Stimulated activated CD4-positive, alpha-beta T cell treated with anti-CD3 and anti-CD28 coated beads, TNF-alpha, amount 100 ng/mL, for 4 hours (primary cell): ENCODE results near the gene STAT3.
"Not testable (repeated sequence)": the region's sequence is repeated elsewhere in the genome, so short reads cannot be mapped to it uniquely, and the experiment has no call there.

ENCODE experiments used
- DNase-seq, 3 experiments: peaks; one replicate each; pipeline ENCODE4 v3.0.0-alpha.2; 2020; ENCODE audit warnings: low read depth in 3 of 3

STAT3 gene

DNA sequence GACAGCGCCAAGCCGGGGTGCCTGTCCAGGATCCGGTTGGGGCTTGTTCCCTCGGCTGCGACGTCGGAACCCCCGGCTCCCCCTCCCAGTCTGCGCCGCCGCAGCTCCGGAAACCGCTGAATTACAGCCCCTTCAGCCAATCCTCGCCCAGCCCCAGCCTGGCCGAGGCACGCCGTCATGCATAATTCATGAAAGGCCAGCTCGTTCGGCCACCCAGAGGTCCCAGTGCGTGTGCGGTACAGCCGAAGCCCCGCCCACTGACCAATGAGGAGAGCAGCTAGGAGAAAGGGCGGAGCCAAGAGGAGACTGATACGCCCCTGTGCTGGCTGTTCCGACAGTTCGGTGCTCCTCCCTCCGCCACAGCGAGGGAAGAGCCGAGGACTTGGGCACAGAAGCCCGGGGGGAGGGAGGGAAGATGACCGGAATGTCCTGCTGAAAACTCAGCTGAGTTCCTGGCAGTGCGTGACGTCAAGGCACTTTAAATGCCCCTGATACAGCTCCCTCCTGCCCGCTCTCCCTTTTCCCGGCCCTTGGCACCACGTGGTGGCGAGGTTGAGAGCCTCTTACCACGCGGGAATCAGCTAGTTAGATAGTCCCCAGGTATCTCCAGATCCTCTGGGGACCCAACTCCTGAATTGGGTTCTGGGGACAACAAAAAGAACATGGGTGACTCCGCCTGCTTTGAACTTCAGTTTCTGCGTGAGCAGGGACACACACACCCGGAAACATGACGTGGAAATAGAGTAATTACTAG is at the start of gene STAT3:
Gene STAT3, minus strand, starts transcription at position 62 of the 754 bp plus-strand sequence. CDS start 39,926 bp downstream, outside the sequence.
- peak; percentile 100 for DNase-seq

GRCh38 chr17:42436391-42436790 is 48.1 kb upstream of the STAT3 start:
- DNase-seq, result no peak

GRCh38 chr17:42431758-42432161 is 43.5 kb upstream of the STAT3 start:
- DNase-seq, result no peak

GRCh38 chr17:42429726-42430447 is 41.6 kb upstream of the STAT3 start:
- no peak for DNase-seq

GRCh38 chr17:42428141-42428944 is 40.1 kb upstream of the STAT3 start:
- DNase-seq, result no peak

DNA sequence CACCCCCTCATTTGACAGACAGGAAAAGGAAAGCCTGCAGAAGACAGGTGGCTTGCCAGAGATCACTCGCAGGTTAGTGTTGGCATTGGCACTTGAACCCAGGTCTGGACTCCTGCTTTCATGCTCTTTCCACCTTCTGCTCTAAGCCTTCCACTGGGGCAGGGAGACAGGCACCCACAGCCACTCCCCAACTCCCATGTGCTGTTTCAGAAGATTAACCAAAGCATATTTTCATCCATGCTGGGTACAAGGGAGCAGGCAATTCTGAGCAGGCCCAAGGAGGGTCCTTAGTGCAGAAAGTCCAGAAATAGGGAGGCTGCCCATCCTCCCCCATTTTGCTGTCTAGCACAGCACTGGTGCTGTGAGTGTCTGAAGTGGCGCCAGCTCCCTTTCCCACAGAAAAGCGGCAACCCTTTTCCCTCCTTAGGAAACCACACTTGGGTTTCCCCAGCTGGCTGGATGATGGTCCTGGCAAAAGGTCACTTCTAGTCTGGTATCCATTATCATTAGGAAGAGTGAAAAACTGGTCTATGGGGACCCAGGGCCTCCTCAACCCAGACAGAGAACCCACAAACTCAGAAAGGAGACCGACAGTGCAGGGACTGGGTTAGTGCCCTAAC is 36.9 kb upstream of the STAT3 start:
- no peak for DNase-seq

DNA sequence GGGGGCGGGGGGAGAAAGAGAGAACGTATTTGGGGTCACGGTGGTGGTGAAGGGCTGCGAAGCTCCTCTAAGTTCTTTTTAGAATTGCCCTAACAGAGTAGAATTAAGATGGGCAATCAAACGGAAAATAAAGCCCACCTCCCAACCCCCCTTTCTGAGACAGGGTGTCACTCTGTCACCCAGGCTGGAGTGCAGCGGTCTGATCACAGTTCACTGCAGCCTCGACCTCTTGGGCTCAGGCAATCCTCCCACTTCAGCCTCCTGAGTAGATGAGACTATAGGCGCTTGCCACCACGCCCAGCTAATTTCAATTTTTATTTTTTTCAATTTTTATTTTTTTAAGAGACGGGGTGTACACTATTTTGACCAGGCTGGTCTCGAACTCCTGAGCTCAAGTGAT is 35.5 kb upstream of the STAT3 start:
- DNase-seq, result no peak

- no peak for DNase-seq
Measured at GRCh38 chr17:42422958-42423712, 34.9 kb upstream of the STAT3 start, which contains the start of gene CAVIN1. Gene CAVIN1 (minus strand): TSS chr17:42423256. CDS start chr17:42423097, 159 bp downstream.

GRCh38 chr17:42422412-42422957 is 34.2 kb upstream of the STAT3 start:
- DNase-seq, result no peak

- peak in 1 of 3 experiments; percentile 24 for DNase-seq
Measured at GRCh38 chr17:42421507-42422338, 33.5 kb upstream of the STAT3 start.

DNA sequence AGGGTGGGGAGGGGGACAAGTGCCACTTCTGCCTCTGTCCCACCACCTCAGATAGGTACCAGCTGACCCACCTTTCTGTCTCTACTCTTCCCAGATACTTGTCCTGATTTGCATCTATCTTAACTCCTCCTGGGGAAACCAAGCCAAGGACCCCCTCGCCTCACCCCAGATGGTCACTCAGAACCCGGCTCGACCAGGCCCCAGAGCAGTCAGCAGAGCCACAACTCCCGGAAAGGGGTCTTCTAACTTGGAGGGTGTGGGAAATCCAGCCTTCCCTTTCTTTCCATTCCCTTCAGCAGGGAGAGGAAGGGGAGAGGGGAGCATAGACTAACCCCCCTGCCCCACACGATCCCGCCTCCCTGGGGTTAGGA is 32.9 kb upstream of the STAT3 start:
- no peak for DNase-seq

GRCh38 chr17:42417981-42418380 is 29.7 kb upstream of the STAT3 start:
- DNase-seq, result not testable (repeated sequence)

DNA sequence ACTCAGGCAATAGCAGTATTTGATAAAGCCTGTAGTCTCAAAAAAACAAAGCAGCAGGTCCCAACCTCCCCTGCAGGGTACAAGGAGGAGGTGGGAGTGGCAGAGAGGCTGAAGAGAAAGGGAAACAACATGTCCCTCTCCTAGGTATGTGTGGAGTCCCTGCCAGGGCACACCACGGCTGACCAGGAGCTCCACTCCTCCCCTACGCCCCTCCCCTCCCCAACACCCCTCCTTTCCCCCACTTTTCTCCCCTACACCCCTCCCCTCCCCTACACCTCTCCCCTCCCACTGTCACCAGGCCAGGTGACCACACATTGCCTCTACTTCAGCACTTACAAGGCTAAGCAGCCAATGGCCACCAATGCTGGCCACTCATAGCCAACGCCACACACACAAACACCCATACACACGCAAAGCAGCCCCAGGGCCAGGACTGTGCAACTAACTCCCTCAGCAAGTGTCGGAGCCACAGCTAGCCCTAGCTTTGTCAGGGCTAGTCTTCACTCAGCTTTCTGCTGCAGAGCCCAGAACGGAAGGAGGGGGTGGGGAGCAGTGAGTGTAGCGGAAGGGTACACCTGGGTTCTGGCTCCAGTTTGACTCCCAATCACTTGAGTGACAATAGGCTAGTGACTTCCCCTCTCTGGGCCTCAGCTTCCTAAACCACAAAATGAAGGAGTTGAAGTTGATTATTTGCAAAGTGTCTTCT is 26.6 kb upstream of the STAT3 start:
- peak in 2 of 3 experiments; percentile 50 to 53 for DNase-seq

DNA sequence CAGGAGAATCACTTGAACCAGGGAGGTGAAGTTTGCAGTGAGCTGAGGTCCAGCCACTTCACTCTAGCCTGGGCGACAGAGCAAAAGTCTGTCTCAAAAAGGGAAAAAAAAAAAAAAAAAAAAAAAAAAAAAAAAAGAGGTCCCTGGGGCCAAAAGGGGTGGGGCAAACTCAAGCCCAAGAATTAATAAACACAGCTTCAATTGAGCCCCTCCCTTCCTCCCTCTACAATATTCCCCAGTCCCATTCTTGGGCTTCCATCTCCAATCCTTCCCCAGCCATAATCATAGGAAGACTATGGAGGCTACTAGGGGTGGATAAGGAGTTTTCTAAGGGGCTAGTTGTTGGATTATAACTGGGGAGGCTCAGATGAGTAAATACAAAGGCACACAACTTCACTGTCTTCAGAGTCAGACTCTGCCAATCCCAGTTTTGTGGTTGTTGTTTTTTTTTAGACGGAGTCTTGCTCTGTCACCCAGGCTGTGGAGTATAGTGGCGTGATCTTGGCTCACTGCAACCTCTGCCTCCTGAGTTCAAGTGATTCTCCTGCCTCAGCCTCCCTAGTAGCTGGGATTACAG is 25.3 kb upstream of the STAT3 start:
- DNase-seq, result no peak

- DNase-seq, result no peak
Measured at GRCh38 chr17:42411905-42412679, 23.9 kb upstream of the STAT3 start.

DNA sequence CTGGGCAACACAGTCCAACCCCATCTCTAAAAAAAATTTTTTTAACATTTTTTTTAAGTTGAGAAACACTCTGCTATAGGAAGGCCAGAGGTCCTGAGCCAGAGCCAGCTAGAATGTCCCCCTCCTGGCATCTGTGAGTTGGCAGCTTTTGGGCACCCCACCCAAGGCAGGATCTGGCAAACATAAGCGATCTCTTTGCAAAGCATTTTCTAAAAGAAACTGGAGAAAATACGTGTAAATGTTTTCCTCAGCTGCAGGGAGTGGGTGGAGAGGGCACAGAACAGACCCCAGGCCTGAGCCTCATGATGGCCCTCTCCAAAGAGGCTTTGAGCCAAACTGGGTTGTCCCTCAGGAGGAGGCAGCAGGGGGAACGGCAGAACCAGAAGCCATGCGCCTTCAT is 23.1 kb upstream of the STAT3 start:
- DNase-seq, result no peak

GRCh38 chr17:42410319-42410685 is 22.1 kb upstream of the STAT3 start:
- DNase-seq, result no peak
